A549 treated with Hydrocortisone at 1 μM for 4 hours (cell line): ENCODE results near the gene NELFB. TPM values are rescaled to one million over a fixed set of nuclear protein-coding genes. Genes with fewer than 3 reads are reported as not detected.

Source experiments
- total RNA-seq: library from RNA; stranded (reverse); fragments of 200-300 nt; extraction: Qiagen RNA extraction; gene quantifications from 5 replicates; pipeline ENCODE4 v1.2.3, GENCODE V29; 2022

NELFB gene
- 52.4 to 60.5 TPM (median 56.8 TPM) in 5 replicates for total RNA-seq

DNA sequence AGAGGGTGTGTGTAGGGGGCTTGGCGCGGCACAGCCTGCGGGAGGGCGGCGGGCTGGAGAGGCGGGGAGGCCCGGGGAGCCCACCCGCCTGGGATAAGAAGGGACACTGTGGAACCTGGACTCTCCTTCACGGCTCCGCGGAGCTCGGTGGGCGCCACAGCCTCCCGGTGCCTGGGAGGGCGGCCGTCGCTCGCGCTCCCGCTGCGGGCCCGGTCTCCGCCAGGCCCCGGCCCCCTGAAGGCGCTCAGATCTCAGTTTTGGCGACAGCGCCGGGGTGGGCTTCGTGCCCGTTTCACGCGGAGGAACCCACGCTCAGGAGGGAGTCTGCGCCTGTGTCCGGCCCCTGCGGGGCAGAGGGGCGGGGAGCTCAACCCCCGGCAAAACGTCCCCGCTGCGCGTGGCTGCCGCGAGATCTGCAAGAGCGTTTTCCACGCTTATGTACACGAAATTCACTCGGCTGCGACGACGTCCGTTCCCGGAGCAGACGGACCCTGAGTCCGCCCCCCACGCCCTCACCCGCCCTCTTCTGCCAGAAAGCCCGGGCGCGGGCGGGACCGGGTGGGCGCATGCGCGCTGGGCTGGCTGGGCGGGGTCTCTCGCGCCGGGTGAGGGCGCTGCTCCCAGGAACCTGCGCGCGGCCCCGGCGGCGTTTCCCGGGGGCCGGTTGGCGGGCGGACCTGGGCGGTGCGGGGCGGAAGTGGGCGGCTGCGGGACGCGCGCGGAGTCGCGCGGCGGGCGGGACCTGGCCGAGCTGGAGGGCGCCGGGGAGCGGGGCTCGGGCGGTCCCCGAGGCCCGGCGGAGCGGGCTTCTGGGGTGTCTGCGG is at the start of gene NELFB:
Gene NELFB (plus strand): TSS at position 704 of the 824 bp plus-strand sequence.

DNA sequence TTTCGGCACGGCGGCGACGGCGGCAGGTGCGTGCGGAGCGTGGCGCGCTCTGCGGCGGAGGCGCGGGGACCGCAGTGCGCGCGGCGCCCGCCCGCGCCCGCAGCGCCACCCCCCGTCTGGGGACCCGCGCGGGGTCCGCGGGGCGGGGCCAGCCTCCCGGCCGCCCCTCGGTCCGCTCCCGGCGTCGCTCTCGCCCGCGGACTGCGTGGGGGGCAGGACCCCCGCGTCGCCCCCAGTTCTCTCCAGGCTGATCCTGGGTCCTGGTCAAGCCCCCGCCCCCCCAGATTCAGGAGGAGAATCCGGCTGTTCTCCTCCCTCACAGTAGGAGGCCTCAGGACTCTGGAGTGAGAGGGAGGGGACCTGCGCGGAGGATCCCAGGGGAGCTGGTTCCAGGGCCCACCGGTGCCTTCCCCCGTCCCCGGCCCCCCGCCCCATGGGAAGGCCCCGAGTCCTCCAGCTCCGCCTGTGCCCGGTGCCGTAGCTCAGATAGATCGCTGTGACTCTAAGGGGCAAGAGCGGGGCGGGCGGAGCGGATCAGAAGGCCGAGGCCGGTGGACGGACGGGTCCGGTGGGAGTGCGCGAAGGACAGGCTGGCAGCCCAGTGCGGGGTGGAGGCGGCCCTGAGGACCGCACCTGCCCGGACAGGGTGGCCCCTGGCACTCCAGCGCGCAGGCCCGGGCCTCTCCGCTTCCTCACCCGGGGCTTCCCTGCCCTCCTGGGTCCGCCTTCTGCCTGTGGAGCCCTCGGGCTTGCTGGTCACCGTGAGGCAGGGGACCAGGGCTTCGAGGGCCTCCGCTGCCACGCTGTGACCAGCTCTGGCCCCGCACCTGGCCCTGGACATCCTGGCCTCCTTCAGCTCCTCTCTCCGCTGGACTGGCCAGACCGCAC is 32.7 kb upstream of the NELFB start, which contains the start of gene RNF208:
Gene RNF208 (minus strand): TSS at position 51 of the 888 bp plus-strand sequence. CDS start 1,028 bp downstream, outside the sequence.

DNA sequence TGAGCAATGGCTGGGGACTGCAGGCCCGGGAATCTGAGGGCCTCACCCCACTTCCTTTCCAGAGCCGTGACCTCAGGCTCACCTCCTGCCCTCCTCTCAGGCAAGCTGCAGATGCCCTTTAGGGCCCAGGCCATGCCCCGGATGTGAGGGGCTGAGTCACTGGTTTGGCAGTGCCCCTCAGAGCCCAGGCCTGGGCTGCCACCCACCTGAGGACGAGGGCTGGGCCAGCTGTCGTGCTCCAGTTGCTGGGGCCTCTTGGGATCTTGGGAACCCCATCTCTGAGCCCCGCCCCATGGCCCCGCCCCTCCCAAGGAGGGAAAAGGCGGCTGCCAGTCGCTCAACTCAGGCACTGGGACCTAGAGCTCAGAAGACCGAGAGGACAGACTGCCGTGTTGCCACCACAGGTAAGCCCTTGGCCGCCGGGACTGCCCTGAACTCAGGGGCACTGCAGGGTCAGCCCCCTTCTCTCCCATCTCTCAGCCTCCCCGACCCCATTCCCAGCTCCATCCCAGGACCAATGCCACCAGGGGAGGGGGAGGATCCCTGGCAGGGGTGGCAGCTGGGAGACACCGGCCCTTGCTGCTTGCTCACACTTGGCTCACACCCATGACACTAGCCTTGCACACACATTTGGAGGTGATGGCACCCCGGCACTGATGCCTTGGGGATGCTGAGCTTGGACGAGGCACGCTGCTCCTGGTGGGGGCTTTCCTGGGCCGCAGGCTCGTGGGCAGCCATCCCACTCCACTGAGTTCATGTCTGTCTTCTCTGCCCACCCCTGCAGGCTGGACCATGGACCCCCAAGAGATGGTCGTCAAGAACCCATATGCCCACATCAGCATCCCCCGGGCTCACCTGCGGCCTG is 30.1 kb upstream of the NELFB start, which contains the start of gene CYSRT1:
Gene CYSRT1 (plus strand): TSS at position 345 of the 865 bp plus-strand sequence. CDS start 448 bp downstream, at position 793.

DNA sequence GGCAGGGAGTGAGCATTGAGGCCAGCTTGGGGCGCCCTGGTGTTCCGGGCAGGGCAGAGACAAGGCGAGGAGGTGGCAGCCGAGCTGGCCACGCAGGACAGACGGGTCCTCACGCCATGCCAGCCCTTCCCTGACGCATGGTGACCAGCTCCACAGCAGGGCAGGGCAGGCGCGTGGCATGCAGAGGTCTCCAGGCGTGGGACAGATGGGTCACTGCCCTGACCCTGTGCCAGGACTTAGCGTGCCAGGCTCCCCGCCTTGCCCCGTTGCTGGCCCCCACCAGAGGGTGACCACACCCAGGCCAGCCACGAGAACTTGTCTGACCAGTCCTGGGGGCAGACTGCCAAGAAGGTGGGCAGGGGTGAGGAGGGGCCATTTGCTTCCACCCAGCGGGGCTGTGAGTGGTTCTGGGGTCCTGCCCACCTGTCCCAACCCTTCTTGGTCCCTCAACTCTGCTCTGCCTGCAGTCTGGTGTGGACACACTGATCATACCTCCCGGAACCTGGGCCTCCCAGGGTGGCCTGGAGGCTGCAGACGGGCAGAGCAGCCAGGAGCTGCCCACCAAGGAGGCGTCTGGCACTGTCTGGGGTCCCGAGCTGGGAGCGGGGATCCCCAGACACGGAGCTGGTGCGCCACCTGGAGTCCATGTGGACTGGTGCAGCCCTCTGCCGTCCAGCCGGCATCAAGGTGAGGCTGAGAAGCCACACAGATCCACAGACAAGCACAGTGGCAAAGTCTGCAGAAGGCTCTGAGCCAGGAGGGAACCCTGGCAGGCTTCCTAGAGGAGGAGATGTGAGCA is 27.9 kb upstream of the NELFB start, which contains the start of gene RNF224:
Gene RNF224 (plus strand): TSS at position 449 of the 799 bp plus-strand sequence. CDS start 834 bp downstream, outside the sequence.

GRCh38 chr9:137230705-137231371 is 24.3 kb upstream of the NELFB start, which contains the start of gene SLC34A3:
Gene SLC34A3, plus strand, starts transcription at chr9:137230901. Its CDS starts 802 bp downstream, at chr9:137231703.

GRCh38 chr9:137240841-137241489 is 14.2 kb upstream of the NELFB start, which contains the start of gene TUBB4B:
Gene TUBB4B, plus strand, starts transcription at chr9:137241287. Its CDS starts 74 bp downstream, at chr9:137241361.

GRCh38 chr9:137251194-137251461 is 4.0 kb upstream of the NELFB start, which contains the start of gene STPG3:
Gene STPG3, plus strand, starts transcription at chr9:137251286. Its CDS starts 1 bp downstream, at chr9:137251287.

DNA sequence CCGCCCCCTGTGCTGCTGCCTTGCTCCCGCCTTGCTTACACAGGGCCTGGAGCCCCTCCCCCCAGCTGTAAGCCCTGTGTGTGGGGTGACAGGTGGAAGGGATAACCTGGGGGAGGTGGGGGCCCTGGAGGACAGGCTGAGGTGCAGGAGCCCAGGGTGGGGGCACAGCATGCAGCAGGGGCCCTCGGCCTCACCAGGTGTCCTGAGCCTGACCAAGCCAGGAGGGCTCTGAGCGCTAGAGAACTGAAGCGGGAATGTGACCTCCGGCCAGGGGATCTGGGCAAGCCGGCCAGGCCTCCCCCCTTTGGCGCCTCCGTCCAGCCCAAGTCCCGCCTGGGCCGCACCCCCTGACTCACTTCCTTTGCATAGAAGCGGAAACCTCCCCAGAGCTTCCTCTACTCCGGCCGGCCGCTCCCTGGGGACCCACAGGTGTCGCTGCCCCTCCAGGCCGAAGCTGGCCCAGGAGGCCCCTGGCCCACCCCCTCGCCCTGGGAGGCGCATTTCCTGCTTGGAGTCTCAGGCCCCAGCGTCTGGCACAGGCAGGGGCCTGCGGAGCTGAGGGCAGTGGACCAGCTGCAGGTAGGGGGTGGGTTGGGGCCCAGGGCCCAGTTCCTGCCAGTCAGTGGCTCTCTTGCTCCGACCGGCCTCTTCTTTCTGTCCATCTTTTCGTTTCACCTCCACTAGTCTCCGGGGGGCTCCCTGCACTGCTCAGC is 22.4 kb downstream of the NELFB start, which contains the start of gene TOR4A:
Gene TOR4A (plus strand): TSS at position 398 of the 713 bp plus-strand sequence. CDS start 964 bp downstream, outside the sequence.

GRCh38 chr9:137302118-137302448 is 47.0 kb downstream of the NELFB start, which contains the start of gene NRARP:
Gene NRARP, minus strand, starts transcription at chr9:137302271. Its CDS starts 343 bp downstream, at chr9:137301928.

Other genes starting within 250 kb of the NELFB start
- gene ABCA2, start 227.1 kb upstream of the NELFB start, total RNA-seq: 22.8 to 26.7 TPM (median 24.4 TPM) in 5 replicates
- gene FUT7, start 223.2 kb upstream of the NELFB start, total RNA-seq: 0.05 to 0.08 TPM (median 0.06 TPM) in 4 of 5 replicates, not detected in the other
- 44.0 to 83.3 TPM (median 79.5 TPM) in 5 replicates for gene NPDC1, start 209.2 kb upstream of the NELFB start, total RNA-seq
- gene ENTPD2, start 201.3 kb upstream of the NELFB start, total RNA-seq: 3.3 to 4.5 TPM (median 3.5 TPM) in 5 replicates
- 17.6 to 24.7 TPM (median 21.7 TPM) in 5 replicates for gene SAPCD2, start 184.8 kb upstream of the NELFB start, total RNA-seq
- 10.8 to 13.9 TPM (median 11.0 TPM) in 5 replicates for gene UAP1L1, start 177.8 kb upstream of the NELFB start, total RNA-seq
- gene MAN1B1, start 168.3 kb upstream of the NELFB start, total RNA-seq: 48.0 to 53.7 TPM (median 49.8 TPM) in 5 replicates
- 70.6 to 111 TPM (median 110 TPM) in 5 replicates for gene DPP7, start 140.6 kb upstream of the NELFB start, total RNA-seq
- 0.22 to 0.66 TPM (median 0.45 TPM) in 5 replicates for gene GRIN1, start 116.2 kb upstream of the NELFB start, total RNA-seq
- 0.41 to 1.7 TPM (median 0.93 TPM) in 5 replicates for gene LRRC26, start 85.3 kb upstream of the NELFB start, total RNA-seq
- not detected in 5 replicates for gene TMEM210, start 83.3 kb upstream of the NELFB start, total RNA-seq
- gene ANAPC2, start 66.8 kb upstream of the NELFB start, total RNA-seq: 26.9 to 35.9 TPM (median 31.9 TPM) in 5 replicates
- gene SSNA1, start 66.7 kb upstream of the NELFB start, total RNA-seq: 92.8 to 153 TPM (median 142 TPM) in 5 replicates
- 9.2 to 11.6 TPM (median 10.2 TPM) in 5 replicates for gene TPRN, start 54.6 kb upstream of the NELFB start, total RNA-seq
- 35.3 to 45.9 TPM (median 45.0 TPM) in 5 replicates for gene TMEM203, start 49.7 kb upstream of the NELFB start, total RNA-seq
- gene NDOR1, start 49.6 kb upstream of the NELFB start, total RNA-seq: 14.8 to 16.5 TPM (median 15.2 TPM) in 5 replicates
- gene RNF208, start 33.1 kb upstream of the NELFB start, total RNA-seq: 1.2 to 1.9 TPM (median 1.7 TPM) in 5 replicates
- 3.0 to 5.5 TPM (median 4.2 TPM) in 5 replicates for gene CYSRT1, start 30.2 kb upstream of the NELFB start, total RNA-seq
- 0.07 to 0.24 TPM (median 0.14 TPM) in 5 replicates for gene RNF224, start 27.8 kb upstream of the NELFB start, total RNA-seq
- 0.05 to 0.16 TPM (median 0.07 TPM) in 4 of 5 replicates, not detected in the other for gene SLC34A3, start 24.4 kb upstream of the NELFB start, total RNA-seq
- gene TUBB4B, start 14.0 kb upstream of the NELFB start, total RNA-seq: 681 to 782 TPM (median 752 TPM) in 5 replicates
- not detected in 5 replicates for gene STPG3, start 4.0 kb upstream of the NELFB start, total RNA-seq
- gene TOR4A, start 22.4 kb downstream of the NELFB start, total RNA-seq: 19.9 to 27.5 TPM (median 25.0 TPM) in 5 replicates
- 2.5 to 5.1 TPM (median 3.9 TPM) in 5 replicates for gene NRARP, start 46.9 kb downstream of the NELFB start, total RNA-seq
- 4.4 to 6.8 TPM (median 6.5 TPM) in 5 replicates for gene EXD3, start 167.8 kb downstream of the NELFB start, total RNA-seq
- gene NOXA1, start 168.1 kb downstream of the NELFB start, total RNA-seq: 0.79 to 1.8 TPM (median 1.7 TPM) in 5 replicates
- 0.09 to 0.24 TPM (median 0.14 TPM) in 5 replicates for gene ENTPD8, start 186.0 kb downstream of the NELFB start, total RNA-seq
- 33.9 to 42.1 TPM (median 40.2 TPM) in 5 replicates for gene NSMF, start 204.0 kb downstream of the NELFB start, total RNA-seq